GM12865 (cell line): ENCODE results near the gene NFU1.

Experiments used
- DNase-seq: peaks from one replicate; pipeline ENCODE4 v3.0.0; 2010; ENCODE audit warnings: low read depth
- H3K4me3 ChIP-seq: 2 replicates; pipeline ENCODE4 v1.5.1; 2011; ENCODE audit warnings: mild to moderate bottlenecking, low read depth, low read length, control low read depth
- CTCF ChIP-seq: IDR thresholded peaks from 2 replicates; pipeline ENCODE4 v1.5.1; 2011; ENCODE audit warnings: low read length, control low read depth, low read depth, inconsistent platforms; ENCODE audit not compliant: insufficient read depth; ENCODE audit errors: missing control alignments

NFU1 gene

DNA sequence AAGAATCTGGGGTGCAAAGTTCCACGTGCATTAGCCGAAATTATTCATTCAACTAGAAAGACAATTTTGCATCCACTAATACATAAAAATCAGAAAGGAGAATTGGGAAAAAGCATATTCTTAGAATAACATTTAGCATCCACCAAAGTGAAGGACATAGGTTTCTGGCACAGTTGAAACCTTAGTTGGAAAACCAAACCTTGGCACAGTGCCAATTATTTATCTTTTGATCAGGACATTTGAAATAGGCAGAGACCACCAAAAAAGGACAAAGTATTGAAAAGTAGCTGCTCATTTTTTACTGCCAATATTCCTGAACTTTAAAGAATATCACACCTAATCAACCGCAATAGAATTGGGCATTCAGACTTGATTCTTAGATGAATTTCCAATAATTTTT lies 25.5 kb upstream of the NFU1 start:
- DNase-seq = no peak
- no peak for TF ChIP-seq CTCF
- no peak overlapping the region for H3K4me3 ChIP-seq

DNA sequence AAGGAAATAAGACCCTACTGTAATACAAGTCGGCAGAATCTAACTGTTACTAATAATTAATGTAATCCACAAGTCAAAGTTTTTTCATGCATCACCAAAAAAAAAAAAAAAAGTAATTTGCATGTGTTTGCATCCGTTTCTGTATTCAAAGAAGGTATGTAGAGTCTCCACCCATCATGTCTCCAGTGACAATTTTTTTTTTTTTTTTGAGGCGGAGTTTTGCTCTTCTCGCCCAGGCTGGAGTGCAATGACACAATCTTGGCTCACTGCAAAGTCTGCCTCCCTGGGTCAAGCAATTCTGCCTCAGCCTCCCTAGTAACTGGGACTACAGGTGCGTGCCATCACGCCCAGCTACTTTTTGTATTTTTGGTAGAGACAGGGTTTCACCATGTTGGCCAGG lies 24.2 kb upstream of the NFU1 start:
- H3K4me3 ChIP-seq = no peak overlapping the region
- DNase-seq = no peak
- TF ChIP-seq CTCF = no peak

DNA sequence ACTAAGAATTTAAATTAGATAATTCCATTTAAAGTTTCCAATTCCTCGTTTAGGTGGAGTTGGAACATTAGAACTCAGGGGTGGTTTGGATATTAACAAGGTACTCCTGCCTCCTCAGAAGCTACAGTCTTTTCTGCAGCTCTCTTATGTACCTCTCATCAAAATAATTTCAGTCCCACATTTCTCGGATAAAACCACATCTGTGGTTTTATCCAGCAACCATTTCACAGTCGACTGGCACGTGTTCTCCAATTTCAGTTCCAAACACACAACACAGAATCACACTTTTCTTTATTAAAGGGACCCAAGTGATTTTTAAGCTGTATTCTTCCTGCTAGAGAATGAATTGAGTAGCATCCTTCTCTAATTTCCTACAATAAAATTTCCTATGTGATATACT lies 22.7 kb upstream of the NFU1 start:
- TF ChIP-seq CTCF = no peak
- no peak for DNase-seq
- H3K4me3 ChIP-seq = no peak overlapping the region

DNA sequence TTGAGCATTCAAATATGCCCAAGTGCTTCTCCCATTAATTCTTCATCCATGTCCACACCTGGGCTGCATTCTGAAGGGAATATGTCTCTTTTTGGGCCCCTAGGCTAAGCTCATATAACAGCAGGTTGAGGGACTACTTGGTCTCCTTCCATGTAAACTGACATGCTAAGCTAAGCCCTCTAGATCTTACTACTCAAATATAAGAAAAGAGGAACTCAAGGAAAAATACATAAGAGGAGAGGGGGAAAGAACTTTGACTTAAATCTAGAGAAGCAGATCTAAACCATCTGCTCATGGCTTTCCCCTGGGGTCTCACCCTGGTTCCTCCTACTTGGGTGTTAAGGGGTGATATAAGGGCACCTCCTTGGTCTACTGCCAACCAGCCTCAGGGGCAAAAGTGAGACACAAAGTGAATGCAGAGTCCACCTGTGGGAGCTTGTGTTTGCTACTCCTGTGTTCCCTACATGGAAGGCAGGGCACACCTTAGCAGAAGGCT lies 19.8 kb upstream of the NFU1 start:
- TF ChIP-seq CTCF = no peak
- no peak overlapping the region for H3K4me3 ChIP-seq
- DNase-seq = no peak

DNA sequence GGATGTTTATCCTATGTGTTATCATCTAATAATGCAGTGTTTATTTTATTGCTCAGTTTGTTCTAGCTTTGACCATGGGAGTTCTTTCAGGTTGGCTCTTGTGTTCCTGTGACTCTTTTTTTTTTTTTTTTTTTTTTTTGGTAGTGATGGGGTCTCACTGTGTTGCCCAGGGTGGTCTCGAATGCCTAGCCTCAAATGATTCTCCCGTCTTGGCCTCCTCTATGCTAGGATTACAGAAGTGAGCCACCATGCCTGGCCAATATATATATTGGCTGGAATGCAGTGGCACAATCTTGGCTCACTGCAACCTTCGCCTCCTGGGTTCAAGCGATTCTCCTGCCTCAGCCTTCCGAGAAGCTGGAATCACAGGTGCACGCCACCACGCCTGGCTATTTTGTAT lies 18.9 kb upstream of the NFU1 start:
- no peak for TF ChIP-seq CTCF
- H3K4me3 ChIP-seq = no peak overlapping the region
- no peak for DNase-seq

- H3K4me3 ChIP-seq = no peak overlapping the region
- TF ChIP-seq CTCF = no peak
- DNase-seq = no peak
These were observed 17.7 kb upstream of the NFU1 start for GRCh38 chr2:69454976-69455375.

DNA sequence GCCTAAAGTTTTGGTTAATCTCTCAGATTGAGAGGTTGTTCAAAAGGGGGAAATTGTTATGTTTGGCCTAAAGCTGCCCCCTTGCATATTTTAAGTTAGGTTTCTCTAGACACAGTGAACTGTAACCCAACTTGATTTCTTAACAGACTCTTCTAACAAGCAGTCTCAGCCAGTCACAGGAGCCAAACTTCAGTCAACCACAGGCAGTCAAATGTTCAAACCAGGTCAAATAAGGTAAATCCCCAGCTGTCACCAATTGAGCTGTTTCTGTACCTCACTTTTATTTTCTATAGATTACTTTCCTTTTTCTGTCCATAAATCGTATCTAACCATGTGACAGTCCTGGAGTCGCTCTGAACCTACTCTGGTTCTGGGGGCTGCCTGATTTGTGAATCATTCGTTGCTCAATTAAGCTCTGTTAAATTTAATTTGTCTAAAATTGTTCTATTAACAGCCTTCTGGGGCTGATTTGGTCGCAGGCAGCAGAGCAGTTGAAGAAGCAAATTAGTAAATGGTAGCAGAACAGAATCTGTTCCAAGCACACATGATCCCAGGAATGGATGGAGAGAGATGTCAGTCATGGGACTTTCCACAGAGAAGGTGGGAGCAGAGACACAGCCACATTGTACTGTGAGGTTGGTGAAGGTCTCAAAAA lies 16.4 kb upstream of the NFU1 start:
- peak; percentile 75 for DNase-seq
- no peak for TF ChIP-seq CTCF
- no peak overlapping the region for H3K4me3 ChIP-seq
